ENCODE measurements around the gene IQGAP1.
"Not testable (repeated sequence)": the region's sequence is repeated elsewhere in the genome, so short reads cannot be mapped to it uniquely, and the experiment has no call there.

Gene IQGAP1

GRCh38 chr15:90501898-90502297, 113.9 kb downstream of the IQGAP1 start:
- no peak overlapping the region for H3K4me3 ChIP-seq (ENCODE audit: low read depth, low read length)
- no peak for DNase-seq
- no peaks in the 10 kb centered on the region for H3K27me3 ChIP-seq (replicated peaks)
- TF ChIP-seq, protein P1, sequence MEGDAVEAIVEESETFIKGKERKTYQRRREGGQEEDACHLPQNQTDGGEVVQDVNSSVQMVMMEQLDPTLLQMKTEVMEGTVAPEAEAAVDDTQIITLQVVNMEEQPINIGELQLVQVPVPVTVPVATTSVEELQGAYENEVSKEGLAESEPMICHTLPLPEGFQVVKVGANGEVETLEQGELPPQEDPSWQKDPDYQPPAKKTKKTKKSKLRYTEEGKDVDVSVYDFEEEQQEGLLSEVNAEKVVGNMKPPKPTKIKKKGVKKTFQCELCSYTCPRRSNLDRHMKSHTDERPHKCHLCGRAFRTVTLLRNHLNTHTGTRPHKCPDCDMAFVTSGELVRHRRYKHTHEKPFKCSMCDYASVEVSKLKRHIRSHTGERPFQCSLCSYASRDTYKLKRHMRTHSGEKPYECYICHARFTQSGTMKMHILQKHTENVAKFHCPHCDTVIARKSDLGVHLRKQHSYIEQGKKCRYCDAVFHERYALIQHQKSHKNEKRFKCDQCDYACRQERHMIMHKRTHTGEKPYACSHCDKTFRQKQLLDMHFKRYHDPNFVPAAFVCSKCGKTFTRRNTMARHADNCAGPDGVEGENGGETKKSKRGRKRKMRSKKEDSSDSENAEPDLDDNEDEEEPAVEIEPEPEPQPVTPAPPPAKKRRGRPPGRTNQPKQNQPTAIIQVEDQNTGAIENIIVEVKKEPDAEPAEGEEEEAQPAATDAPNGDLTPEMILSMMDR (IDR thresholded peaks at IDR 0.05; ENCODE audit: low read depth, low read length, missing control alignments) = no peak
- H3K27ac ChIP-seq = no peak overlapping the region
- in situ Hi-C loops (cut with HindIII; ENCODE audit: low pct_ligation_motif_present, low sequenced_read_pairs) = no loop called here
- H3K36me3 ChIP-seq (replicated peaks) = peaks cover 43% of the 10 kb centered on the region

GRCh38 chr15:90510781-90511180, 122.7 kb downstream of the IQGAP1 start:
- DNase-seq; H3K36me3 ChIP-seq (replicated peaks); H3K27ac ChIP-seq; H3K27me3 ChIP-seq (replicated peaks); H3K4me3 ChIP-seq (ENCODE audit: low read depth, low read length); in situ Hi-C loops (cut with HindIII; ENCODE audit: low pct_ligation_motif_present, low sequenced_read_pairs): not testable (repeated sequence)

GRCh38 chr15:90511211-90511618, 123.2 kb downstream of the IQGAP1 start:
- H3K27me3 ChIP-seq (replicated peaks); in situ Hi-C loops (cut with HindIII; ENCODE audit: low pct_ligation_motif_present, low sequenced_read_pairs); H3K27ac ChIP-seq; H3K4me3 ChIP-seq (ENCODE audit: low read depth, low read length); H3K36me3 ChIP-seq (replicated peaks); DNase-seq: not testable (repeated sequence)

DNA sequence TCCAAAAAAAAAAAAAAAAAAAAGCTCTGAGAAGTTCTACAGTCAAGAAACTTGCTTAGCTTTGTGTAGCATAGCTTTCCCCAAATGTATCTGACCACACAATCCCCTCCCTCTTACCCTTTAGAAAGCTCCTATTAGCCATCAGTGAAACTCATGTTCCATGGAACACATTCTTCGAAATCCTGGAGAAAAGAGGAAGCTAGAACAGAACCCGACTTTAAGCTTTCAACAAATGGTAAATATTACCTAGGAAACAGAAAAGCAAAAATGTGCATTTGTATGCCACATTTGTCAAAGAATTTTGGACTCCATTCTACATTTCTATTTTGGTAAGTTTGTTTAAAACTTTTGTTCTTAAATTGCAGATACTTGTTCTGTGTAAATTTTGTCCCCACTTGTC, 124.2 kb downstream of the IQGAP1 start:
- Histone ChIP-seq H3K36me3 (replicated peaks) (no peaks in the 10 kb centered on the region), H3K27ac (no peak overlapping the region), H3K4me3 (ENCODE audit: low read depth, low read length) (no peak overlapping the region), H3K27me3 (replicated peaks) (no peaks in the 10 kb centered on the region)
- in situ Hi-C loops (cut with HindIII; ENCODE audit: low pct_ligation_motif_present, low sequenced_read_pairs) = no loop called here
- TF ChIP-seq, protein P1 (IDR thresholded peaks at IDR 0.05; ENCODE audit: low read depth, low read length, missing control alignments) = no peak
- DNase-seq = no peak

DNA sequence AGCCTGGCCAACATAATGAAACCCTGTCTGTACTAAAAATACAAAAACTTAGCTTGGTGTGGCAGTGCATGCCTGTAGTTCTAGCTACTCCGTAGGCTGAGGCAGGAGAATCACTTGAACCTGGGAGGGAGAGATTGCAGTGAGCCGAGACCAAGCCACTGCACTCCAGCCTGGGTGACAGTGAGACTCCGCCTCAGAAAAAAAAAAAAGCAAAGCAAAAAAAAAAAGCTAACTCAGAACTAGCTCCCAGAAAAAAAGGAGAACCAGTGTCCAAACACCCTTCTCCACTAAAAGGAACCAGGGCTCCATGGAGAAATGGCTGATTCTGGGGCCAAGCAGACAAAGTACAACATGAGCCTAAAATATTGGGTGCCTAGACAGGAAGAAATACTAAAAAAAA, 124.9 kb downstream of the IQGAP1 start:
- Histone ChIP-seq H3K27ac (no peak overlapping the region), H3K27me3 (replicated peaks) (no peaks in the 10 kb centered on the region), H3K4me3 (ENCODE audit: low read depth, low read length) (no peak overlapping the region), H3K36me3 (replicated peaks) (no peaks in the 10 kb centered on the region)
- in situ Hi-C loops (cut with HindIII; ENCODE audit: low pct_ligation_motif_present, low sequenced_read_pairs) = no loop called here
- no peak for DNase-seq
- TF ChIP-seq, protein P1 (IDR thresholded peaks at IDR 0.05; ENCODE audit: low read depth, low read length, missing control alignments) = no peak

GRCh38 chr15:90513448-90513847, 125.4 kb downstream of the IQGAP1 start:
- in situ Hi-C loops (cut with HindIII; ENCODE audit: low pct_ligation_motif_present, low sequenced_read_pairs) = no loop called here
- DNase-seq = no peak
- H3K27ac ChIP-seq = no peak overlapping the region
- H3K4me3 ChIP-seq (ENCODE audit: low read depth, low read length) = no peak overlapping the region
- H3K36me3 ChIP-seq (replicated peaks) = no peaks in the 10 kb centered on the region
- TF ChIP-seq, protein P1 (IDR thresholded peaks at IDR 0.05; ENCODE audit: low read depth, low read length, missing control alignments) = no peak
- H3K27me3 ChIP-seq (replicated peaks) = no peaks in the 10 kb centered on the region

DNA sequence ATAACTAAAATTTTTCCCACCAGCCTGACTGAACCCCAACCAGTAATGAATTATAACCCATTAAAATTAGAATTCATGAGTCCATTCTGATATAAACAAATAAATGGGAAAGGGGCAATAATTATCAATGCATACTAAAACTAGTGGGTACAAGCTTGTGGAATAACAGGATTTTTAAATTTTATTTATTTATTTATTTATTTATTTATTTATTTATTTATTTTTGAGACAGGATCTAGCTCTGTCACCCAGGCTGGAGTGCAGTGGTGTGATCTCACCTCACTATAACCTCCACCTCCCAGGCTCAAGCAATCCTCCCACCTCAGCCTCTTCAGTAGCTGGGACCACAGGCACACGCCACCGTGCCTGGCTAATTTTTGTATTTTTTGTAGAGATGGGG, 125.9 kb downstream of the IQGAP1 start:
- in situ Hi-C loops (cut with HindIII; ENCODE audit: low pct_ligation_motif_present, low sequenced_read_pairs); DNase-seq; H3K36me3 ChIP-seq (replicated peaks); H3K27me3 ChIP-seq (replicated peaks); H3K27ac ChIP-seq; H3K4me3 ChIP-seq (ENCODE audit: low read depth, low read length): not testable (repeated sequence)

All from brain microvascular endothelial cell (primary cell).